Activated CD8-positive, alpha-beta T cell treated with anti-CD3 and anti-CD28 coated beads, Interleukin-2, amount 10 ng/mL, durations not matched to agents 7 days and 5 days (primary cell): ENCODE measurements around the gene ZNF689. TPM values are rescaled to one million over a fixed set of nuclear protein-coding genes. Genes with fewer than 3 reads are reported as not detected.
A peak's percentile ranks its signal among the peaks of the same experiment; 100 is the strongest.

ENCODE experiments used
- ATAC-seq: fragments of 150-1000 bp; cut with Tn5 transposase; one replicate; pipeline ENCODE4 v1.10.0; 2021; ENCODE audit warnings: moderate library complexity
- CTCF ChIA-PET: fragments of 350-600 bp; sonication (Branson Sonifier 250); formaldehyde crosslinking; loops from one replicate; lab custom pipeline; 2021; ENCODE audit warnings: antibody characterized with exemption; lab: Charles Lee
- POLR2A ChIA-PET: fragments of 350-600 bp; sonication (Branson Sonifier 250); formaldehyde crosslinking; loops from one replicate; lab custom pipeline; 2021; ENCODE audit warnings: antibody characterized with exemption; lab: Charles Lee
- DNase-seq: peaks from one replicate; pipeline ENCODE4 v3.0.0-alpha.2; 2020
- H3K27ac Mint-ChIP-seq: one replicate; pipeline ENCODE4 v1.8.0; 2021; ENCODE audit warnings: mild to moderate bottlenecking, mixed read lengths
- H3K27me3 Mint-ChIP-seq: one replicate; pipeline ENCODE4 v1.8.0; 2021; ENCODE audit warnings: low read depth, mixed read lengths
- H3K36me3 Mint-ChIP-seq: one replicate; pipeline ENCODE4 v1.8.0; 2021; ENCODE audit warnings: low read depth, mixed read lengths
- H3K4me1 Mint-ChIP-seq: one replicate; pipeline ENCODE4 v1.8.0; 2021; ENCODE audit warnings: low read depth, mixed read lengths
- H3K4me3 Mint-ChIP-seq: one replicate; pipeline ENCODE4 v1.8.0; 2021; ENCODE audit warnings: mild to moderate bottlenecking, mixed read lengths
- H3K9me3 Mint-ChIP-seq: one replicate; pipeline ENCODE4 v1.8.0; 2022; ENCODE audit warnings: mixed read lengths; ENCODE audit not compliant: insufficient read depth
- total RNA-seq, 2 experiments: library from RNA; stranded (reverse); gene quantifications; one replicate each; pipeline ENCODE4 v1.2.3, GENCODE V29; 2021

ZNF689 gene
- total RNA-seq: 10 to 100 TPM; 12.0 to 13.4 TPM

DNA sequence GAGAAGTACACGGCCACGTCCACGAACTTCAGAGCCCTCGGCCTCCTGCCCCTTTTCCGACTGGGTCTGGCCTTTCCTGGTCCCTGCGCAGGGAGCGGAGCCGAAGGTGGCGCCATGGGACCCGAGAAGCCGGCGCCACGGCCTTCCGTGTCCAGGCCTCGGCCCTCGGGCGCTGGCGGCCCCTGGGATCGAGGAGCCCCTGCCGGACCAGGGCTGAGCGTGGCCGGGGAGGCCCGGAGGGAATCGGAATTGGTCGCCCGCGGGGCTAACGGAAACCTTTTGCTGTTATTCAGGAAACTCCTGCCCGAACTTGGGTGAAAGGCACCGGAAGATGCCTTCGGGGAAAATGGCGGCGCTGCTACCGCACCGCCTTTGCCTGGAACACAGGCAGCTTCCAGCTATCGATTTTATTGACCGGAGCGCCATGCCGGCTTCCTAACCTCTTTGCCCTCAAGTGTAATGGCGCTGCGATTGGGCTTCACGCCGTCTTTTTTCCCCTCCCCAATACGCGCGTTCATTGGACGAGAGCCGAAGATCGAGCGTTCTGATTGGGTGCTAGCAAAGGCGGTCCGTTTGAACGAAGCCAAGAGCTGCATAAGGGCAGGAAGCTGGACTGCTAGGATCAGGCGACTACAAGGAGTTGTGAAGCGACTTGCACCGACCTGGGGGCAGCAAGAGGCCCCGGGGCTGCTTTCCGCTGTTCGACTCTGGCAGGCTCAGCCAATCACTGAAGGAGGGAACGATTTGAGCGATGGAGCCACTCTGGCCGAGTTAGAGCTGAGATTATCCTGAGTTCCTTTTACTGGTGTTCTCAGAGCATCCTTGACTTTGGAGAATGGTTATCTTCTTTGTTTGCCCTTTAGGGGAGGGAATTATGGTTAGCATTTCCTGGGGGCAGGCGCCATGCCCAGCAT, at the start of gene ZNF689:
ZNF689 (minus strand) TSS at position 464 of the 914 bp plus-strand sequence; CDS start at position 116, 348 bp downstream.
- peak within 1 kb of the TSS; percentile 96 for H3K27ac Mint-ChIP-seq
- ChIA-PET CTCF (interaction anchor here (0.7 to 6.4 kb wide), 13 partner anchors 10 to 203 kb away, joined by 3 to 86 read pairs (median 4); partner anchors contain the start of genes DCTPP1, ZNF747 and ZNF771), POLR2A (interaction anchor here (0.6 to 3.9 kb wide), 21 partner anchors 12 to 498 kb away, joined by 3 to 25 read pairs (median 4); partner anchors contain the start of genes FBRS, PRR14, SEPTIN1 and SRCAP)
- no peaks in the 10 kb centered on the region for H3K27me3 Mint-ChIP-seq
- ATAC-seq: peak; percentile 92
- H3K4me3 Mint-ChIP-seq: peak within 1 kb of the TSS; percentile 84
- peaks cover 24% of the 10 kb centered on the region for H3K36me3 Mint-ChIP-seq
- H3K9me3 Mint-ChIP-seq: no peaks in the 10 kb centered on the region
- peak; percentile 97 for DNase-seq
- peaks cover 19% of the 10 kb centered on the region for H3K4me1 Mint-ChIP-seq

DNA sequence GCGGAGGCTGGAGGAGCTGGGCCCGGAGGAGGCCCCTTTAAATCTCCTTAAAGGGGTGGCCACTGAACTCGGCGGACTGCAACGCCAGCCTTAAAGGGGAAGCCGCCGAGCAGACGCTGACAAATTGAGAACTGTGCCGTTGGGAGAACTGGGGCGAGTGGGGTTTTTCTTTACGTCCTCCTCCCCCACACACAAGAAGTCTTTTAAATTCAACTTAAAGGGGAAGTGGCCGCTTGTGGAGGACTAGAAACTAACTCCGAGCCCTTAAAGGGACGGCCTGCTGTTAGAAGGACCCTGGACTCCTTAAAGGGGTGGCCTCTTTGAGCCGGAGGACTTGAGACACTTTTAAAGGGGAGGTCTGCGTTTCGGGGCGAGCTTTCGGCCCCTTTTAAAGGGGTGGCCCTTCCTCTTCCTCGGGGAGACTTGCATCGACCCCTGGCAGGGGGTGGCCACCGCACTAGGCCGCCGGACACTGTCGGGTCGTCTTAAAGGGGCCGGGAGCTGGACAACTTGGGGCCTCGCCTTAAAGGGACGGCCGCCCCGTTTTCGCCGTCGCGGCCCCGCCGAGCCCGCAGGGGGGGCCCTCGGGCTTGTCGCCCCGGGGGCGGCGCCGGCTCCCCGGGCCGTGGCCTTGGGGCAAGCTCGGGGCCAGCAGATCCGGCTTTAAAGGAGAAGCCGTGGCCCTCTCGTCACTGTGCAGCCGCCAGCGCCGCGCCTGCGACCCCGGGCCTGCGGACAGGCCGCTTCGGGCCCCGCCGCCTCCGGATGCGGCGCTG, 48.7 kb upstream of the ZNF689 start:
- POLR2A ChIA-PET: interaction anchor here (0.5 to 4.7 kb wide), 21 partner anchors 9 to 476 kb away, joined by 3 to 72 read pairs (median 4); partner anchors contain the start of genes CORO1A, PHKG2, PRR14 and SEPTIN1
- Mint-ChIP-seq H3K27ac (peak overlapping the region; percentile 100), H3K4me3 (peak overlapping the region; percentile 87), H3K9me3 (no peaks in the 10 kb centered on the region), H3K27me3 (no peaks in the 10 kb centered on the region), H3K4me1 (peaks cover 56% of the 10 kb centered on the region), H3K36me3 (peaks cover 72% of the 10 kb centered on the region)
- ATAC-seq (peak; percentile 28), DNase-seq (no peak)
- CTCF ChIA-PET: interaction anchor here (0.7 to 4.8 kb wide), 22 partner anchors 9 to 473 kb away, joined by 3 to 129 read pairs (median 3); partner anchors contain the start of genes DCTPP1, PHKG2, PRR14 and SEPTIN1

DNA sequence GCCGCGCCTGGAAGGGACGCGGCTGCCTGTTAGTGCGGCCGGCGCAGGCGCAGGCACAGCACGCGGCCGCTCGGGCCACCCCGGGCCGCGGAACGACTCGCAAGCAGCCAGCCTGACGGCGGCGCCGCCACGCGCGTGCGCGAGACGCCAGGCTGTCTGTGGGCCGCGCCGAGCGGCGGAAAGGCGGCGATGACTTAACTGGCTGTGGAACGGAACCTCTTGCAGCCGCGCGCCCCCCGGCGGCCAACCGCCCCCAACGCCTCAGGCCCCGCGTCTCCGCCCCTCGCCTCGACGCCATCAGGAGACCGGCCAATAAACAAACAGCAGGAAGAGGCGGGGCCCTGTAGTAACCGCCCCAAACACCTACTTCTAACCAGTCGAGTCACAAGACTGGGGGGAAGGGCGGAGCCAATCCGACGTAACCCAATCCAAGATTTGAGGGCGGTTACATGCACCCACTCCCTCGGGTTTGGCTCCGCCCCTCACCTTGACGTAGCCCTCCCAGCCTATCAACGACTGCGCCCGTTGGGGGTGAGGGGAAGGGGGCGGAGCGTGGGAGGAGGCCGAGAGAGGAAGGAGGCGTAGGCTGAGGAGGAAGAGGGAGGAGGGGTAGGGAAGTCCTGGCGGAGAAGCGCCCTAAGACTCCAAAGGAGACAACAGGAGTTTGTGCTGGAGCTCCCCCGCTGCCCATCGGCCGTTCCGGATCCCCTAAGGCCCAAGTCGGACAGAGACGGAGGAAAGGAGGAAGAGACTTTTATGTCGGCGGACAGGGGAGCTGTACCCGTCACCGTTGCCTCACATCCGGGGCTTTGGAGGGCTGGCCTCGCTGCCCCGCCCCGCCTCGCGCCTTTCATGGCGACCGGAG, 47.9 kb upstream of the ZNF689 start, which contains the start of gene FBRS:
FBRS (plus strand) TSS at position 566 of the 865 bp plus-strand sequence. CDS start 1,088 bp downstream, outside the sequence.
- H3K27ac Mint-ChIP-seq: peak within 1 kb of the TSS; percentile 100
- DNase-seq: peak; percentile 100
- H3K27me3 Mint-ChIP-seq: no peaks in the 10 kb centered on the region
- H3K9me3 Mint-ChIP-seq: no peaks in the 10 kb centered on the region
- H3K4me3 Mint-ChIP-seq: peak within 1 kb of the TSS; percentile 87
- ChIA-PET POLR2A (interaction anchor here (0.5 to 4.7 kb wide), 21 partner anchors 8 to 662 kb away, joined by 3 to 72 read pairs (median 3); partner anchors contain the start of genes CORO1A, HIRIP3, INO80E and PHKG2), CTCF (interaction anchor here (0.7 to 4.8 kb wide), 20 partner anchors 9 to 473 kb away, joined by 3 to 129 read pairs (median 3); partner anchors contain the start of genes DCTPP1, PHKG2, PRR14 and SEPTIN1)
- ATAC-seq: peak; percentile 77
- peaks cover 49% of the 10 kb centered on the region for H3K4me1 Mint-ChIP-seq
- peaks cover 66% of the 10 kb centered on the region for H3K36me3 Mint-ChIP-seq

DNA sequence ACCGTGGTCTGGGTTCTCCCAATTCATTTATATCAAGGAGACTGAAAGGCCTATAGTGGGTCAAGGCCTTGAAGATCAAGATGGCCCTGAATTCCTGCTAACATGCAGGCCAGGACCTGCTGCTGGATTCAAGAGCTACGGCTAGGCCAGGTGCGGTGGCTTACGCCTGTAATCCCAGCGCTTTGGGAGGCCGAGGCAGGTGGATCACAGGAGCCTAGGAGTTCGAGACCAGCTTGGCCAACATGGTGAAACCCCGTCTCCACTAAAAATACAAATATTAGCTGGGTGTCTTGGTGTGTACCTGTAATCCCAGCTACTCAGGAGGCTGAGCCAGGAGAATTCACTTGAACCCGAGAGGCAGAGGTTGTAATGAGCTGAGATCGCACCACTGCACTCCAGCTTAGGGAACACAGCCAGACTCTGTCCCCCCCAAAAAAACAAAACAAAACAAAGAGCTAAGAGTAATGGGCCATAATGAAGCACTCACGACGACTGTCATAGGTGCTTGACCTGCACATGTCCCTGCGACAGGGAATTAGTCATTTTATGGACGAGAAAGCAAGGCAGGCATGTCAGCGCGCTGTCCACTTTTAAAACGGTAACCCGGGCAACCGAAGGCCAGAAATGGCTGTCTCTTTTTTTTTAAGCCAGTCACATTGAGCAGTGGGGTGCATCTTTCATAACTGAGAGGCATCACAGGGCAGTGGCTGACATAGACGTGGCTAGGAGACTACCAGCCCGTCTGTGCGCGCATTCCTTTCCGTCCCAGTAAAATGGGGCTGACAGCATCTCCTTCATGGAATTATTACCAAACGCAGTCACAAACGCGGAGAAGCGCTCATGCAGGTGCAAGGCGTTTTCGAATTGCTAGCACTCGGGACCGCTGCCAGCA, 47.0 kb upstream of the ZNF689 start:
- ChIA-PET CTCF (interaction anchor here (0.6 to 3.2 kb wide), 5 partner anchors 37 to 101 kb away, joined by 3 to 14 read pairs (median 4); partner anchors contain the start of gene ZNF689), POLR2A (interaction anchor here (0.8 kb wide), 1 partner anchor 18 kb away, joined by 3 read pairs; no protein-coding TSS in a partner anchor)
- Mint-ChIP-seq H3K27ac (peak overlapping the region; percentile 91), H3K4me1 (peaks cover 49% of the 10 kb centered on the region), H3K9me3 (no peaks in the 10 kb centered on the region), H3K36me3 (peaks cover 66% of the 10 kb centered on the region), H3K27me3 (no peaks in the 10 kb centered on the region), H3K4me3 (peak overlapping the region; percentile 73)
- no peak for DNase-seq
- no peak for ATAC-seq

DNA sequence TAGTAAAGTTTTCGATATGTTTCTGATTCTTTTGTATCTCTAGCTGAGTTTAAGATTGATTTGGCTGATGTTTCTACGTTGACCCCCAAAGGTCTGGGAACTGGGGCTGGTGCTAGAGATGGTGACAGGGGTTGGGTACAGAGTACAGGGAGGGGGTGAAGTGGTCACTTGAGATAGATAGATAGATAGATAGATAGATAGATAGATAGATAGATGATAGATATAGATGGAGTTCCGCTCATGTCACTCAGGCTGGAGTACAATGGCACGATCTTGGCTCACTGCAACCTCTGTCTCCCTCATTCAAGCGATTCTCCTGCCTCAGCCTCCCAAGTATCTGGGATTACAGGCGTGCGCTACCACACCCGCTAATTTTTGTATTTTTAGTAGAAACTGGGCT, 46.2 kb upstream of the ZNF689 start:
- POLR2A ChIA-PET: interaction anchor here (0.9 kb wide), 1 partner anchor 121 kb away, joined by 5 read pairs; no protein-coding TSS in a partner anchor
- Mint-ChIP-seq H3K27me3 (no peaks in the 10 kb centered on the region), H3K36me3 (peaks cover 64% of the 10 kb centered on the region), H3K27ac (peak overlapping the region; percentile 64), H3K4me3 (no peak overlapping the region), H3K9me3 (no peaks in the 10 kb centered on the region), H3K4me1 (peaks cover 46% of the 10 kb centered on the region)
- no peak for ATAC-seq
- no peak for DNase-seq
- CTCF ChIA-PET: interaction anchor here (1.0 to 3.2 kb wide), 3 partner anchors 38 to 46 kb away, joined by 3 to 14 read pairs (median 13); partner anchors contain the start of gene ZNF689

DNA sequence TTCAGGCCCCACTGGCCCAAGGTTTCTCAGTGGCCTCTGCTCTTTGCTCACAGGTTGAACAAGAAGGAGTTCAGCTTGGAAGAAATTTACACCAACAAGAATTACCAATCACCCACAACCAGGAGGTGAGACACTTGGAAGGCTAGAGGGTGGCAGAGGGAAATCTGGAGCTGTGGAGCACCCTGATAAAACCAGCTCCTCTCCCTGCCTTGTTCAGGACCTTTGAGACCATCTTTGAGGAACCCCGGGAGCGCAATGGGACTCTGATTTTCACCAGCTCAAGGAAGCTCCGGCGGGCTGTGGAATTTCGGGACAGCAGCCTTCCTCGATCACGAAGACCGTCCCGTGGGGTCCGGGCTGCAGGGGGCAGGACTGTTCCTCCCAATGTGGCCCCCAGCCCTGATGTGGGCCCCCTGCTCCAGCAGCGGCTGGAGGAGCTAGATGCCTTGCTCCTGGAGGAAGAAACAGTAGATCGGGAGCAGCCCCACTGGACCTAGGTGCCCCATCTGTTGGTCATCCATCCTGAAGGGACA, 45.7 kb upstream of the ZNF689 start:
- Mint-ChIP-seq H3K4me1 (peaks cover 42% of the 10 kb centered on the region), H3K27me3 (no peaks in the 10 kb centered on the region), H3K9me3 (no peaks in the 10 kb centered on the region), H3K36me3 (peaks cover 63% of the 10 kb centered on the region), H3K27ac (peak overlapping the region; percentile 5), H3K4me3 (no peak overlapping the region)
- DNase-seq (no peak), ATAC-seq (no peak)
- ChIA-PET CTCF (interaction anchor here (2.9 to 3.2 kb wide), 2 partner anchors 38 to 41 kb away, joined by 13 to 14 read pairs; no protein-coding TSS in a partner anchor), POLR2A (interaction anchor here (0.9 kb wide), 1 partner anchor 120 kb away, joined by 5 read pairs; no protein-coding TSS in a partner anchor)

DNA sequence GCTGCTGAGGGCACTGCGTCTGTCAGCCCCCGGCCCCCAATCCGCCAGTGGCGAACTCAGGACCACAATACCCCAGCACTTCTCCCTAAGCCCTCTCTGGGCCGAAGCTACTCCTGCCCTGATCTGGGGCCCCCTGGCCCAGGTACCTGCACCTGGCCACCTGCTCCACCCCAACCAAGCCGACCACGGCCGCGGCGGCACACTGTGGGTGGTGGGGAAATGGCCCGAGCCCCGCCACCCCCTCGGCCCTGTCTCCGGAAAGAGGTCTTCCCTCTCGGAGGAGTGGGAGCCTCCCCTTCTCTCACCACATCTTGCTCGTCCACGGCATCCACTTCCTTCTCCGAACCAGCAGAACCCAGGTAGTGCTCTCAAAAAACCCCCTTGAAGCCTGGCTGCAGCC, 44.7 kb upstream of the ZNF689 start:
- peaks cover 43% of the 10 kb centered on the region for H3K4me1 Mint-ChIP-seq
- ATAC-seq: no peak
- H3K36me3 Mint-ChIP-seq: peaks cover 56% of the 10 kb centered on the region
- H3K27ac Mint-ChIP-seq: no peak overlapping the region
- H3K4me3 Mint-ChIP-seq: no peak overlapping the region
- ChIA-PET POLR2A (no interaction called here), CTCF (interaction anchor here (2.9 to 3.2 kb wide), 2 partner anchors 39 to 42 kb away, joined by 13 to 14 read pairs; no protein-coding TSS in a partner anchor)
- H3K27me3 Mint-ChIP-seq: no peaks in the 10 kb centered on the region
- no peaks in the 10 kb centered on the region for H3K9me3 Mint-ChIP-seq
- DNase-seq: no peak

DNA sequence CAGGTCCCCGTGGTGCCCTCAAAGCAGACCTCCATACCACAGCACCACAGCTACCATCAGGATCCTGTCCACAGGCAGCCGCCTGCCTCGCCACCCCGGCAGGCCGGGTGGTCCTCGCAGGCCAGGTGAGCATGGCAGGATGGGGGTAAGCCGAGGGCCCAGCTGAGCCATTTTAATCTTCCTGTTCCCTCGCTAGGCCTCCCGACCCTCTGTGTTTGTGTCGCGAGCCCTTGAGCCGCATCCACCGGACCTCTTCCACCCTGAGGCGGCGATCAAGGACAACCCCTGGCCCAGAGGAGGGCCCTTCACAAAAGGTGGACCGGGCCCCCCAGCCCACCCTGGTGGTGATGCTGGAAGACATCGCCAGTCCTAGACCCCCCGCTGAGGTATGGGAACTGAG, 42.5 kb upstream of the ZNF689 start:
- Mint-ChIP-seq H3K36me3 (peaks cover 52% of the 10 kb centered on the region), H3K4me3 (peak overlapping the region; percentile 88), H3K27ac (peak overlapping the region; percentile 86), H3K4me1 (peaks cover 54% of the 10 kb centered on the region), H3K27me3 (no peaks in the 10 kb centered on the region), H3K9me3 (no peaks in the 10 kb centered on the region)
- ChIA-PET CTCF (interaction anchor here (1.1 to 1.5 kb wide), 2 partner anchors 41 to 243 kb away, joined by 3 to 5 read pairs; no protein-coding TSS in a partner anchor), POLR2A (no interaction called here)
- DNase-seq (no peak), ATAC-seq (no peak)

DNA sequence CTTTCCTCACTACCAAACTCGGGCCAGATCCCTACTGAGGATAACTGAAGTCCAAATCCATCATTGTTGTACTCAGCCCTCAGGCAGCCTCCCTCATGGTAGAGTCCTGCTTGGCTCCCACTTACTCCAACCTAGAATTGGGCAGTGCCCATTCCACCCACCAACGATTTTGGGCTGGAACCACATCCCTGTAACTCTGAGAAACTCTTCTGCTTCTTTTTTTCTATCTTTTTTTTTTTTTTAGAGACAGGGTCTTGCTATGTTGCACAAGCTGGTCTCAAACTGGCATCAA, 41.8 kb upstream of the ZNF689 start:
- H3K4me1 Mint-ChIP-seq: peaks cover 49% of the 10 kb centered on the region
- peaks cover 46% of the 10 kb centered on the region for H3K36me3 Mint-ChIP-seq
- ChIA-PET POLR2A (interaction anchor here (0.6 kb wide), 1 partner anchor 117 kb away, joined by 3 read pairs; the partner anchor contains the start of gene ZNF747), CTCF (interaction anchor here (0.7 to 2.7 kb wide), 3 partner anchors 22 to 46 kb away, joined by 4 to 14 read pairs (median 5); no protein-coding TSS in a partner anchor)
- no peaks in the 10 kb centered on the region for H3K27me3 Mint-ChIP-seq
- ATAC-seq: no peak
- H3K27ac Mint-ChIP-seq: peak overlapping the region; percentile 86
- DNase-seq: no peak
- H3K4me3 Mint-ChIP-seq: peak overlapping the region; percentile 88
- no peaks in the 10 kb centered on the region for H3K9me3 Mint-ChIP-seq
